ENCODE results near the gene PDGFRB.

PDGFRB gene

DNA sequence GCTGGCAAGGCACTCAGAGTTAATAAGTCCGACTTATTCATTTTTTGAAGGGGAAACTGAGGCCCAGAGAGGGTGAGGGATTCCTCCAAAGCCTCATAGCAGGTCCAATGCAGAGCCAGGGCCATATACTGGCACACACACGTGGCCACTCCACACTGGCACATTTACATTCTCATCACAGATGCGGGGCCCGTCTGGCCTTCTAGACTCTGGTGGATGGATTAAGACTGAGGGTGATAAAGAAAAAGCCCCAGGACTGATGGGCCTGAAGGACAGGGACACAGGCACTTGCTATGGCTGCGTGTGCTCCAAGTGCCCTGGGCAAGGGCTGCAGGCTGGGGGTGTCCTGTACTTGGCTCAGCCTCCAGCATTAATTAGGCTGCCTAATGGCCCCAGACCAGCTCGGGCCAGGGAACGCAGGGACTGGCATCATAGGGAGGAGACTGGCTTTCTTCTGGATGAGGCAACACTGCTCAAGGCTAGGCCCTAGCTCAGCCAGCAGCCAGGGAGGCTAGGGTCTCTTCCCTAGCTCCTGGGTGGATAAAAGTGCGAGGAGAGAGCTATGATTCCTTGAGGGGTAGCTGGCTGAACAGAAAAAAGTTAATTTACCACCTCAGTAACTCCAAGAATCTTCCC lies 40.8 kb downstream of the PDGFRB start:
- TF ChIP-seq, protein P1, sequence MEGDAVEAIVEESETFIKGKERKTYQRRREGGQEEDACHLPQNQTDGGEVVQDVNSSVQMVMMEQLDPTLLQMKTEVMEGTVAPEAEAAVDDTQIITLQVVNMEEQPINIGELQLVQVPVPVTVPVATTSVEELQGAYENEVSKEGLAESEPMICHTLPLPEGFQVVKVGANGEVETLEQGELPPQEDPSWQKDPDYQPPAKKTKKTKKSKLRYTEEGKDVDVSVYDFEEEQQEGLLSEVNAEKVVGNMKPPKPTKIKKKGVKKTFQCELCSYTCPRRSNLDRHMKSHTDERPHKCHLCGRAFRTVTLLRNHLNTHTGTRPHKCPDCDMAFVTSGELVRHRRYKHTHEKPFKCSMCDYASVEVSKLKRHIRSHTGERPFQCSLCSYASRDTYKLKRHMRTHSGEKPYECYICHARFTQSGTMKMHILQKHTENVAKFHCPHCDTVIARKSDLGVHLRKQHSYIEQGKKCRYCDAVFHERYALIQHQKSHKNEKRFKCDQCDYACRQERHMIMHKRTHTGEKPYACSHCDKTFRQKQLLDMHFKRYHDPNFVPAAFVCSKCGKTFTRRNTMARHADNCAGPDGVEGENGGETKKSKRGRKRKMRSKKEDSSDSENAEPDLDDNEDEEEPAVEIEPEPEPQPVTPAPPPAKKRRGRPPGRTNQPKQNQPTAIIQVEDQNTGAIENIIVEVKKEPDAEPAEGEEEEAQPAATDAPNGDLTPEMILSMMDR (conservative IDR thresholded peaks at IDR 0.05) = no peak
- no peak overlapping the region for H3K27ac ChIP-seq

- TF ChIP-seq, protein P1 (conservative IDR thresholded peaks at IDR 0.05) = no peak
- no peak overlapping the region for H3K27ac ChIP-seq
Measured at GRCh38 chr5:150114102-150114641, 41.5 kb downstream of the PDGFRB start.

- H3K27ac ChIP-seq = no peak overlapping the region
- TF ChIP-seq, protein P1 (conservative IDR thresholded peaks at IDR 0.05) = no peak
Measured at GRCh38 chr5:150113047-150113744, 42.4 kb downstream of the PDGFRB start.

- TF ChIP-seq, protein P1 (conservative IDR thresholded peaks at IDR 0.05) = no peak
- H3K27ac ChIP-seq = no peak overlapping the region
Measured at GRCh38 chr5:150112201-150113046, 43.2 kb downstream of the PDGFRB start.

GRCh38 chr5:150111122-150111521 lies 44.5 kb downstream of the PDGFRB start:
- no peak overlapping the region for H3K27ac ChIP-seq
- TF ChIP-seq, protein P1 (conservative IDR thresholded peaks at IDR 0.05) = no peak

DNA sequence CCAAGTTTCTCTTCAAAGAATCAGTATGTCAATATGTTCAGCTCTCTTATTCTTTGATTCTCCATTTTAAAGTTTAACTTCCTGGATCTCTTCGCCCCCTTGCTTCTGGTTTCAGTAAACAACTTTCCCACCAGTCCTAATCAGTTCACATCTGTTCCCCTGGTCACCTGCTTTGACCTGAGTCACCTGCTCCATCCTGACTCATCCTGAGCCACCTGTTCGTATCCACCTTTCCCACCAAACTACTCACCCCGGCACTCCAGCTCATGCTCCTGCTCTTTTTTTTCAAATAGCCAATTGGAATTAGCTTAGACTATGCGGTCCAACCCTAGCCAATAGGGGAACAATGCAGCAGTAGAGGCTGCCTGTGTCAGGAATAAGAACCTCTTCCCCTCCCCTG lies 45.7 kb downstream of the PDGFRB start:
- no peak overlapping the region for H3K27ac ChIP-seq
- TF ChIP-seq, protein P1 (conservative IDR thresholded peaks at IDR 0.05) = no peak

All from VCaP (cell line).